Heart left ventricle (tissue), 13 donors: ENCODE measurements around the gene MAST4.

Source experiments
- CTCF ChIP-seq, 12 donors: fragments of 200-600 bp; sonication (generic) in 4 of 12; IDR thresholded peaks; one replicate each; pipeline versions ENCODE4 v1.5.0 to v1.8.0; 2018 to 2022; ENCODE audit warnings: antibody characterized with exemption in 12 of 12, mild to moderate bottlenecking in 5 of 12
- POLR2A ChIP-seq, 2 donors: fragments of 450-650 bp; IDR thresholded peaks; one replicate each; pipeline ENCODE4 v1.6.1; 2017; ENCODE audit warnings: antibody characterized with exemption in 2 of 2, mild to moderate bottlenecking in 2 of 2, moderate library complexity in 2 of 2
- donor health status: ischemic (EF 13 %, LVEDD 7.1; RV severe dilation, severe dysfunction).
- donor health status: DM: no; HTN: yes; CAD: no.
- donor health status: DM: no; HTN: no; CAD: no.
- donor health status: ischemic (EF 25% LVEDD 6.9; RV normal size, moderate dysfunction).
- donor health status: ischemic (EF 25% LVEDD 5.7; RV mildly dilated, moderate dysfunction).
- donor health status: ischemic (EF 35%, LVEDD 5.7; RV mildly dilated, moderate dysfunction).
- donor health status: nonischemic (EF 11% LVEDD 7.7; RV severe dilation, severe dysfunction).
- donor health status: DM: yes; HTN: yes; CAD: no.
- donor health status: PGD.
- donor health status: ischemic (EF 29% LVEDD 5.4; RV normal size, mild dysfunction).
- donor health status: nonischemic (EF 23%, LVEDD 6.1; RV moderate dilation, normal function).

- no peak for TF ChIP-seq CTCF (IDR thresholded peaks at IDR 0.05)
- no peak for TF ChIP-seq POLR2A (IDR thresholded peaks at IDR 0.05)
Observed at GRCh38 chr5:66882606-66883227, 286.5 kb downstream of the MAST4 start.
